HepG2 (cell line): ENCODE measurements around the gene TUBAL3. TPM values are rescaled to one million over a fixed set of nuclear protein-coding genes. Genes with fewer than 3 reads are reported as not detected.

Experiments used
- CENPT ChIP-seq: sonication (generic); formaldehyde crosslinking; IDR thresholded peaks from 2 replicates; pipeline ENCODE4 v1.8.0; 2022; ENCODE audit warnings: low read depth, mild to moderate bottlenecking, moderate library complexity, missing genetic modification reagents
- DBP ChIP-seq: sonication (generic); formaldehyde crosslinking; IDR thresholded peaks from 2 replicates; pipeline ENCODE4 v1.4.0; 2020; ENCODE audit warnings: missing genetic modification reagents; ENCODE audit errors: not compliant biosample characterization
- ELF4 ChIP-seq: sonication (generic); formaldehyde crosslinking; IDR thresholded peaks from 2 replicates; pipeline ENCODE4 v1.5.0; 2020; ENCODE audit warnings: missing genetic modification reagents, mild to moderate bottlenecking, moderate library complexity, borderline replicate concordance
- HNRNPL ChIP-seq: fragments of 200-400 bp; formaldehyde crosslinking; IDR thresholded peaks from 2 replicates; pipeline ENCODE4 v1.6.1; 2017; ENCODE audit warnings: mild to moderate bottlenecking, low read depth, low read length
- IKZF4 ChIP-seq: sonication (generic); formaldehyde crosslinking; IDR thresholded peaks from 2 replicates; pipeline ENCODE4 v1.5.1; 2020; ENCODE audit warnings: borderline replicate concordance, mild to moderate bottlenecking, low read depth, missing genetic modification reagents; ENCODE audit errors: not compliant biosample characterization
- KAT8 ChIP-seq: IDR thresholded peaks from 2 replicates; pipeline ENCODE4 v1.6.1; 2016; ENCODE audit warnings: missing genetic modification reagents, missing compliant biosample characterization
- MBD4 ChIP-seq: IDR thresholded peaks from 2 replicates; pipeline ENCODE4 v1.6.1; 2012; ENCODE audit warnings: low read length, inconsistent platforms, borderline replicate concordance
- MEIS2 ChIP-seq: sonication (generic); formaldehyde crosslinking; IDR thresholded peaks from 2 replicates; pipeline ENCODE4 v1.9.0; 2021; ENCODE audit warnings: mild to moderate bottlenecking, missing genetic modification reagents
- REL ChIP-seq: sonication (generic); formaldehyde crosslinking; conservative IDR thresholded peaks from 2 replicates; pipeline ENCODE4 v1.8.0; 2022; ENCODE audit warnings: mild to moderate bottlenecking, missing genetic modification reagents, moderate library complexity
- RFXANK ChIP-seq: IDR thresholded peaks from 2 replicates; pipeline ENCODE4 v1.6.1; 2016
- ZBTB25 ChIP-seq: IDR thresholded peaks from 2 replicates; pipeline ENCODE4 v1.6.1; 2018; ENCODE audit warnings: missing genetic modification reagents
- ZBTB33 ChIP-seq: sonication (generic); formaldehyde crosslinking; IDR thresholded peaks from 2 replicates; pipeline ENCODE4 v1.4.0; 2020; ENCODE audit warnings: missing genetic modification reagents
- ZC3H13 ChIP-seq: sonication (generic); formaldehyde crosslinking; IDR thresholded peaks from 2 replicates; pipeline ENCODE4 v1.8.1; 2023; ENCODE audit warnings: mild to moderate bottlenecking, missing genetic modification reagents, moderate library complexity
- ZEB1 ChIP-seq: IDR thresholded peaks from 2 replicates; pipeline ENCODE4 v1.6.1; 2012; ENCODE audit warnings: mild to moderate bottlenecking, low read depth, inconsistent platforms; ENCODE audit not compliant: insufficient replicate concordance
- ZFP36 ChIP-seq: fragments of 150-350 bp; IDR thresholded peaks from 2 replicates; pipeline ENCODE4 v1.6.1; 2018; ENCODE audit warnings: borderline replicate concordance, low read length, low read depth; ENCODE audit not compliant: partially characterized antibody
- ZNF296 ChIP-seq: sonication (generic); formaldehyde crosslinking; conservative IDR thresholded peaks from 2 replicates; pipeline ENCODE4 v1.5.0; 2020; ENCODE audit warnings: mild to moderate bottlenecking, missing genetic modification reagents
- ZNF431 ChIP-seq: sonication (generic); formaldehyde crosslinking; IDR thresholded peaks from 2 replicates; pipeline ENCODE4 v1.9.0; 2022; ENCODE audit warnings: missing genetic modification reagents, low read depth, mild to moderate bottlenecking, borderline replicate concordance
- ZNF513 ChIP-seq: sonication (generic); formaldehyde crosslinking; conservative IDR thresholded peaks from 2 replicates; pipeline ENCODE4 v1.5.0; 2020; ENCODE audit warnings: missing genetic modification reagents
- ZNF567 ChIP-seq: sonication (generic); formaldehyde crosslinking; IDR thresholded peaks from 2 replicates; pipeline ENCODE4 v1.8.1; 2023; ENCODE audit warnings: mild to moderate bottlenecking, missing genetic modification reagents, borderline replicate concordance
- ZNF749 ChIP-seq: sonication (generic); formaldehyde crosslinking; IDR thresholded peaks from 2 replicates; pipeline ENCODE4 v1.8.0; 2022; ENCODE audit warnings: mild to moderate bottlenecking, missing genetic modification reagents, moderate library complexity, borderline replicate concordance
- polyA plus RNA-seq, 8 experiments: library from polyadenylated mRNA; depleted of rRNA in 3 of 8; stranded (reverse) in 7 of 8; unstranded in 1 of 8; fragments of >200 nt; fragmentation: Illumina TruSeq in 4 of 8; extraction: Trizol in 4 of 8; gene quantifications; 2 replicates each; pipeline versions ENCODE4 v1.2.1 to v1.2.3, GENCODE V29; 2011 to 2016; ENCODE audit warnings: low read depth in 4 of 8, missing spikeins in 1 of 8, mixed read lengths in 1 of 8; ENCODE audit not compliant: insufficient read depth in 1 of 8
- total RNA-seq, 5 experiments: library from RNA; depleted of rRNA; stranded (reverse); fragments of >200 nt; fragmentation: Illumina TruSeq; extraction: Trizol; gene quantifications; 2 replicates each; pipeline ENCODE4 v1.2.3, GENCODE V29; 2016; ENCODE audit warnings: low read depth in 1 of 5
- TF ChIP-seq, protein P1 (sequence below): sonication (generic); formaldehyde crosslinking; IDR thresholded peaks from 2 replicates; pipeline ENCODE4 v1.5.0; 2020; ENCODE audit warnings: missing genetic modification reagents

TUBAL3 gene
- total and polyA plus RNA-seq, 2 of the 13 experiments (the other 11 are each of a cell fraction or from before 2014, with no cell fraction given): 0.07 to 0.26 TPM

GRCh38 chr10:5446390-5446926, 41.8 kb upstream of the TUBAL3 start (continued):
- TF ChIP-seq ZBTB25 (CRISPR knock-in tag) (peak; percentile 89), MBD4 (no peak), CENPT (CRISPR knock-in tag) (no peak), DBP (CRISPR knock-in tag) (no peak), KAT8 (CRISPR knock-in tag) (peak; percentile 63), ELF4 (CRISPR knock-in tag) (no peak), IKZF4 (peak; percentile 78), ZNF567 (CRISPR knock-in tag) (peak; percentile 79; the same call in 1 of the 2 replicates), ZEB1 (peak; percentile 72), REL (no peak), ZFP36 (no peak), ZNF296 (no peak), ZNF431 (CRISPR knock-in tag) (peak; percentile 55; the same call in 1 of the 2 replicates), ZNF749 (CRISPR knock-in tag) (peak; percentile 86; the same call in 1 of the 2 replicates), MEIS2 (CRISPR knock-in tag) (peak; percentile 87; the same call in 1 of the 2 replicates), HNRNPL (no peak), ZNF513 (0 out of 2 replicates have a peak, but pooled peaks have one; percentile 56), ZC3H13 (CRISPR knock-in tag) (no peak), ZBTB33 (CRISPR knock-in tag) (peak; percentile 68), RFXANK (CRISPR knock-in tag) (peak; percentile 83; the same call in 1 of the 2 replicates)
- TF ChIP-seq, protein P1, sequence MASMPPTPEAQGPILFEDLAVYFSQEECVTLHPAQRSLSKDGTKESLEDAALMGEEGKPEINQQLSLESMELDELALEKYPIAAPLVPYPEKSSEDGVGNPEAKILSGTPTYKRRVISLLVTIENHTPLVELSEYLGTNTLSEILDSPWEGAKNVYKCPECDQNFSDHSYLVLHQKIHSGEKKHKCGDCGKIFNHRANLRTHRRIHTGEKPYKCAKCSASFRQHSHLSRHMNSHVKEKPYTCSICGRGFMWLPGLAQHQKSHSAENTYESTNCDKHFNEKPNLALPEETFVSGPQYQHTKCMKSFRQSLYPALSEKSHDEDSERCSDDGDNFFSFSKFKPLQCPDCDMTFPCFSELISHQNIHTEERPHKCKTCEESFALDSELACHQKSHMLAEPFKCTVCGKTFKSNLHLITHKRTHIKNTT (CRISPR knock-in tag): no peak
